PFSK-1 (cell line): ENCODE data around the gene ZNF646.

Experiments
- SIN3A ChIP-seq: IDR thresholded peaks from 2 replicates; pipeline ENCODE4 v1.6.1; 2012; ENCODE audit warnings: mild to moderate bottlenecking, low read length, moderate library complexity, borderline replicate concordance; ENCODE audit not compliant: insufficient read depth
- TAF1 ChIP-seq: IDR thresholded peaks from 2 replicates; pipeline ENCODE4 v1.6.1; 2012; ENCODE audit warnings: low read length, control low read depth, borderline replicate concordance; ENCODE audit not compliant: insufficient read depth

- no peak for TF ChIP-seq TAF1
- no peak for TF ChIP-seq SIN3A
Observed at GRCh38 chr16:31038993-31039392, 35.2 kb upstream of the ZNF646 start.
